SIG-M5 (cell line): ENCODE measurements around the gene MRM2.

Experiments
- DNase-seq: peaks from one replicate; lab custom pipeline; 2025; lab: John Stamatoyannopoulos, UW

Gene MRM2

GRCh38 chr7:2222516-2222915, 19.5 kb downstream of the MRM2 start:
- DNase-seq = no peak

GRCh38 chr7:2220954-2221353, 21.1 kb downstream of the MRM2 start:
- no peak for DNase-seq

GRCh38 chr7:2220506-2220905, 21.5 kb downstream of the MRM2 start:
- no peak for DNase-seq

- no peak for DNase-seq
These were observed 22.0 kb downstream of the MRM2 start for GRCh38 chr7:2220030-2220429.

GRCh38 chr7:2219606-2220005, 22.4 kb downstream of the MRM2 start:
- DNase-seq = no peak

- DNase-seq = no peak
These were observed 22.9 kb downstream of the MRM2 start for GRCh38 chr7:2219136-2219535.

GRCh38 chr7:2218444-2218785, 23.6 kb downstream of the MRM2 start:
- no peak for DNase-seq

- no peak for DNase-seq
These were observed 24.1 kb downstream of the MRM2 start for GRCh38 chr7:2217716-2218443.

- DNase-seq = no peak
These were observed 24.8 kb downstream of the MRM2 start for GRCh38 chr7:2217206-2217605.

- no peak for DNase-seq
These were observed 26.2 kb downstream of the MRM2 start for GRCh38 chr7:2215851-2216250.

GRCh38 chr7:2214636-2215035, 27.4 kb downstream of the MRM2 start:
- DNase-seq = no peak

GRCh38 chr7:2213551-2214215, 28.3 kb downstream of the MRM2 start:
- DNase-seq = no peak

- DNase-seq = no peak
These were observed 29.1 kb downstream of the MRM2 start for GRCh38 chr7:2212906-2213305.

GRCh38 chr7:2211926-2212325, 30.1 kb downstream of the MRM2 start:
- no peak for DNase-seq

- no peak for DNase-seq
These were observed 30.6 kb downstream of the MRM2 start for GRCh38 chr7:2211259-2211880.

GRCh38 chr7:2210551-2211258, 31.3 kb downstream of the MRM2 start:
- no peak for DNase-seq

- no peak for DNase-seq
These were observed 32.1 kb downstream of the MRM2 start for GRCh38 chr7:2209961-2210323.

GRCh38 chr7:2209146-2209960, 32.7 kb downstream of the MRM2 start:
- DNase-seq = no peak

- no peak for DNase-seq
These were observed 33.3 kb downstream of the MRM2 start for GRCh38 chr7:2208712-2209111.

- DNase-seq = no peak
These were observed 36.8 kb downstream of the MRM2 start for GRCh38 chr7:2205036-2205780.

GRCh38 chr7:2204446-2204845, 37.6 kb downstream of the MRM2 start:
- no peak for DNase-seq
